Osteocyte (in vitro differentiated cells): ENCODE measurements around the gene EPAS1. TPM values are rescaled to one million over a fixed set of nuclear protein-coding genes. Genes with fewer than 3 reads are reported as not detected.

Source experiments
- DNase-seq: peaks from one replicate; pipeline ENCODE4 v3.0.0; 2021; ENCODE audit warnings: mixed read lengths; ENCODE audit not compliant: unreplicated experiment; ENCODE audit errors: extremely low spot score
- H3K27ac Mint-ChIP-seq: one replicate; pipeline ENCODE4 v1.8.0; 2021; ENCODE audit warnings: mild to moderate bottlenecking, mixed read lengths; ENCODE audit not compliant: unreplicated experiment
- H3K27me3 Mint-ChIP-seq: one replicate; pipeline ENCODE4 v1.8.0; 2021; ENCODE audit warnings: mixed read lengths; ENCODE audit not compliant: unreplicated experiment
- H3K36me3 Mint-ChIP-seq: one replicate; pipeline ENCODE4 v1.8.0; 2021; ENCODE audit warnings: mixed read lengths; ENCODE audit not compliant: unreplicated experiment
- H3K4me1 Mint-ChIP-seq: one replicate; pipeline ENCODE4 v1.8.0; 2021; ENCODE audit warnings: mixed read lengths; ENCODE audit not compliant: unreplicated experiment
- H3K4me3 Mint-ChIP-seq: one replicate; pipeline ENCODE4 v1.8.0; 2021; ENCODE audit warnings: mild to moderate bottlenecking, moderate library complexity, mixed read lengths; ENCODE audit not compliant: unreplicated experiment
- H3K9me3 Mint-ChIP-seq: one replicate; pipeline ENCODE4 v1.8.0; 2021; ENCODE audit warnings: mixed read lengths; ENCODE audit not compliant: unreplicated experiment
- CTCF ChIP-seq: fragments of 200-600 bp; sonication (generic); IDR thresholded peaks from 2 replicates; pipeline ENCODE4 v1.5.0; 2021; ENCODE audit warnings: antibody characterized with exemption, mild to moderate bottlenecking, moderate library complexity
- total RNA-seq: library from RNA; stranded (reverse); gene quantifications from 2 replicates; pipeline ENCODE4 v1.2.1, GENCODE V29; 2021

Gene EPAS1
- total RNA-seq, 1 donor from 2014 or later, result 14.1 TPM

GRCh38 chr2:46267616-46268015 lies 29.6 kb upstream of the EPAS1 start:
- no peak overlapping the region for H3K4me3 Mint-ChIP-seq
- TF ChIP-seq CTCF, result no peak
- peak overlapping the region; percentile 5 for H3K27ac Mint-ChIP-seq
- H3K36me3 Mint-ChIP-seq, result no peaks in the 10 kb centered on the region
- no peaks in the 10 kb centered on the region for H3K9me3 Mint-ChIP-seq
- peaks cover 27% of the 10 kb centered on the region for H3K4me1 Mint-ChIP-seq
- H3K27me3 Mint-ChIP-seq, result peaks cover 20% of the 10 kb centered on the region
- DNase-seq, result no peak

GRCh38 chr2:46268196-46268595 lies 29.0 kb upstream of the EPAS1 start:
- Mint-ChIP-seq H3K27ac (no peak overlapping the region), H3K9me3 (no peaks in the 10 kb centered on the region), H3K4me3 (no peak overlapping the region), H3K27me3 (peaks cover 19% of the 10 kb centered on the region), H3K4me1 (peaks cover 32% of the 10 kb centered on the region), H3K36me3 (no peaks in the 10 kb centered on the region)
- DNase-seq, result no peak
- TF ChIP-seq CTCF, result no peak

GRCh38 chr2:46269001-46269400 lies 28.2 kb upstream of the EPAS1 start:
- Mint-ChIP-seq H3K4me1 (peaks cover 40% of the 10 kb centered on the region), H3K4me3 (no peak overlapping the region), H3K27ac (no peak overlapping the region), H3K36me3 (no peaks in the 10 kb centered on the region), H3K9me3 (no peaks in the 10 kb centered on the region), H3K27me3 (peaks cover 14% of the 10 kb centered on the region)
- DNase-seq, result no peak
- no peak for TF ChIP-seq CTCF

- peaks cover 42% of the 10 kb centered on the region for H3K4me1 Mint-ChIP-seq
- no peak overlapping the region for H3K4me3 Mint-ChIP-seq
- H3K27me3 Mint-ChIP-seq, result peaks cover 10% of the 10 kb centered on the region
- DNase-seq, result no peak
- no peak for TF ChIP-seq CTCF
- no peaks in the 10 kb centered on the region for H3K36me3 Mint-ChIP-seq
- no peaks in the 10 kb centered on the region for H3K9me3 Mint-ChIP-seq
- no peak overlapping the region for H3K27ac Mint-ChIP-seq
These were observed 27.5 kb upstream of the EPAS1 start for GRCh38 chr2:46269544-46270273.

GRCh38 chr2:46270384-46270783 lies 26.8 kb upstream of the EPAS1 start:
- TF ChIP-seq CTCF, result no peak
- no peaks in the 10 kb centered on the region for H3K36me3 Mint-ChIP-seq
- DNase-seq, result no peak
- no peak overlapping the region for H3K27ac Mint-ChIP-seq
- H3K9me3 Mint-ChIP-seq, result no peaks in the 10 kb centered on the region
- no peak overlapping the region for H3K4me3 Mint-ChIP-seq
- peaks cover 4% of the 10 kb centered on the region for H3K27me3 Mint-ChIP-seq
- peaks cover 42% of the 10 kb centered on the region for H3K4me1 Mint-ChIP-seq
